Camera-type eye (tissue), 1 donor: ENCODE data around the gene LRCH1. TPM values are rescaled to one million over a fixed set of nuclear protein-coding genes. Genes with fewer than 3 reads are reported as not detected.

Experiments used
- total RNA-seq: library from RNA; depleted of rRNA; stranded (reverse); fragments of >200 nt; gene quantifications from one replicate; pipeline ENCODE4 v1.2.3, GENCODE V29; 2014

Gene LRCH1, protein sequence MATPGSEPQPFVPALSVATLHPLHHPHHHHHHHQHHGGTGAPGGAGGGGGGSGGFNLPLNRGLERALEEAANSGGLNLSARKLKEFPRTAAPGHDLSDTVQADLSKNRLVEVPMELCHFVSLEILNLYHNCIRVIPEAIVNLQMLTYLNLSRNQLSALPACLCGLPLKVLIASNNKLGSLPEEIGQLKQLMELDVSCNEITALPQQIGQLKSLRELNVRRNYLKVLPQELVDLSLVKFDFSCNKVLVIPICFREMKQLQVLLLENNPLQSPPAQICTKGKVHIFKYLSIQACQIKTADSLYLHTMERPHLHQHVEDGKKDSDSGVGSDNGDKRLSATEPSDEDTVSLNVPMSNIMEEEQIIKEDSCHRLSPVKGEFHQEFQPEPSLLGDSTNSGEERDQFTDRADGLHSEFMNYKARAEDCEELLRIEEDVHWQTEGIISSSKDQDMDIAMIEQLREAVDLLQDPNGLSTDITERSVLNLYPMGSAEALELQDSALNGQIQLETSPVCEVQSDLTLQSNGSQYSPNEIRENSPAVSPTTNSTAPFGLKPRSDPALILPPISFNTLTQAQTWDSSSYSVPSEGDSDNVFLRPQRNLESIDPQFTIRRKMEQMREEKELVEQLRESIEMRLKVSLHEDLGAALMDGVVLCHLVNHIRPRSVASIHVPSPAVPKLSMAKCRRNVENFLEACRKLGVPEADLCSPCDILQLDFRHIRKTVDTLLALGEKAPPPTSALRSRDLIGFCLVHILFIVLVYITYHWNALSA
- total RNA-seq, result 38.0 TPM

DNA sequence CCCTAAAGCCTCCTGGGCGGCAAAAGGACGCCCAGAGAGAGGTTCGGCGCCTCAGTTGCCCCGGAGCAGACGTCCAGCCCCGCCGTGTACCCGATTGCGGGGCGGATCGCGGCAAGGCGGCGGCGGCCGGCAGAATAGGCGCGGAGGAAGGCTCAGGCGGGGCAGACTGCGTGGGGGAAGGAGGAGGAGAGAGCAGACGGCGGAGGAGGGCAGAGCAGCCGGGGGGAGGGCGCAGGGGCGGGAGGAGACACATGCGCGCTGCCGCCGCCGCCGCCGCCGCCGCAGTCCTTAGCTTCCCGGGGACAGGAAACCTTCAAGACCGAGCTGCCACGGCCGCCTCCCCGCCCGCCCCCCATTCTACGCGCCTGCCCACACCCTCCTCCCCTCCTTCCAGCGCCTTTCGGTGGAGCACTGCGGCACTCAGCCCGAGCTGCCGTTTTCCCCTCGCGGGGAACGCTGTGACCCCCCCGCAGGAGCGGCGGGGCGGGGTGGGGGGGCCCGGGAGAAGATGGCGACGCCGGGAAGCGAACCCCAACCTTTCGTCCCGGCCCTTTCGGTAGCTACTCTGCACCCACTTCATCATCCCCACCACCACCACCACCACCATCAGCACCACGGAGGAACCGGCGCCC lies at the start of gene LRCH1:
Gene LRCH1, plus strand, starts transcription at position 282 of the 632 bp plus-strand sequence. Its CDS starts 227 bp downstream, at position 509.

DNA sequence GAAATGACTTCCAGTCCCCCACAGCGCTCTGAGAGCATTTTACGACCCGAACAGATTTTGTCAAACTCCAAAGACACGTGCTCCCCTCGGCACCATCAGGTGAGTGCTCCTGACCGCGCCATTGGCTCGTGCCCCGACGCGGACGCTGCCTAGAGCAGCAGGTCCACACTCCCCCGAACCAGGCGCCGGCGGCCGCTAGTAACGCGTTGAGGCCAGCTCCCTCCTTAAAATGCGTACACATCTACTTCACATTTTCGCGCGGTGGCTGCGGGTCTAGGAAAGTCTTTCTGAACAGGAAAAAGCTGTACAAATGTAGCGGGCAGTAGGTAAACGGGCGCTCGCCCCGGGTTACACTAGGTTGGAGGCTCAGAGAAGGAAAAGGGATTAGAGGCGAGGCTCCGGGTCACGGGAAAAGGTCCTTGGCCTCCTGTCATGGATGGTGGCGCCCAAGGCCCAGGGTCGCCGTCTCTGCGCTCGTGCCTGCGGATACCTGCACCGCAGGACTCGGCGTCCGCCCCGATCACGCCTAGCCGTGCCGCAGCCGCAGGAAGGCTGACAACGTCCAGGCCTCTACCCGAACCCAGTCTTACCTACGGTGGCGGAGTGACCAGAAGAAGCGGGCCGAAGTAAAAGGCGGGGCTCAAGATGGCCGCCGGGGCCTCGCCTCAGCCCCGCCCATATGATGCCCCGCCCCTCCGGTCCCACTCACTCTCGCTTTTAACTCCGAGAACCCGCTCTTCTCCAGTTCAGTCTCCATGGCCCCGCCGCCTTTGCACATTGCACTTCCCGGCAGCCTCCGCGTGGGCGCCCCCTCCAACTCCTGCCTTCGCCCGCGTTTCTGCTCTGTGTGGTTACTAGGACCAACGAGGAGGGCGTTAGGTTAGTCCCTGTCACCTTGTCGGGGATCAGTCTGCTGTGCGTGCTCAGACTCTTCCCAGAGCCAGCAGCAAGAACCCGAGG lies 243.8 kb downstream of the LRCH1 start, which contains the start of gene ESD:
Gene ESD, minus strand, starts transcription at position 647 of the 960 bp plus-strand sequence. CDS start 5,748 bp downstream, outside the sequence.

Other genes starting within 250 kb of the LRCH1 start
- 7.3 TPM for gene RUBCNL, start 165.9 kb upstream of the LRCH1 start, total RNA-seq
- 107 TPM for gene ESD, start 244.0 kb downstream of the LRCH1 start, total RNA-seq